ENCODE results near the gene EFHC2. TPM values are rescaled to one million over a fixed set of nuclear protein-coding genes. Genes with fewer than 3 reads are reported as not detected.

The EFHC2 gene
- total RNA-seq, 2 donors from 2014 or later, result 1.3 to 2.2 TPM

GRCh38 chrX:44147130-44147529, 196.3 kb downstream of the EFHC2 start:
- Histone ChIP-seq H3K9me3 (ENCODE audit: control insufficient read depth, low read length) (no peaks in the 10 kb centered on the region), H3K27ac (ENCODE audit: low read depth, low read length) (no peak overlapping the region), H3K27me3 (ENCODE audit: control insufficient read depth, insufficient read depth, low read length, poor library complexity, severe bottlenecking) (peaks cover 17% of the 10 kb centered on the region), H3K36me3 (ENCODE audit: control insufficient read depth, insufficient read depth, low read length) (no peaks in the 10 kb centered on the region), H3K9ac (ENCODE audit: extremely low read depth, low read length, poor library complexity, severe bottlenecking) (no peak overlapping the region), H3K4me1 (ENCODE audit: control insufficient read depth, insufficient read depth, low read length) (no peaks in the 10 kb centered on the region), H3K4me3 (ENCODE audit: low read length) (no peak overlapping the region)
- H3K4me1 Mint-ChIP-seq, result no peaks in the 10 kb centered on the region
- H3K36me3 Mint-ChIP-seq (ENCODE audit: low read depth), result no peaks in the 10 kb centered on the region
- no peak for DNase-seq
- 89 to 93% methylated on average over 1 to 3 of the region's 3 CpGs for WGBS, 2 experiments (ENCODE audit: insufficient coverage in 1 of 2, insufficient read length in 1 of 2)
- H3K9me3 Mint-ChIP-seq, result peaks cover 48% of the 10 kb centered on the region
- H3K4me3 Mint-ChIP-seq, result no peak overlapping the region
- H3K27me3 Mint-ChIP-seq (ENCODE audit: insufficient read depth), result peaks cover 6% of the 10 kb centered on the region
- no peak overlapping the region for H3K27ac Mint-ChIP-seq
- no peak for TF ChIP-seq CTCF (conservative IDR thresholded peaks at IDR 0.05)

GRCh38 chrX:44144177-44144945, 199.1 kb downstream of the EFHC2 start:
- TF ChIP-seq CTCF (conservative IDR thresholded peaks at IDR 0.05), result no peak
- DNase-seq, result no peak
- Histone ChIP-seq H3K27ac (ENCODE audit: low read depth, low read length) (peak overlapping the region; percentile 41), H3K9me3 (ENCODE audit: control insufficient read depth, low read length) (peaks cover 1% of the 10 kb centered on the region), H3K4me3 (ENCODE audit: low read length) (no peak overlapping the region), H3K27me3 (ENCODE audit: control insufficient read depth, insufficient read depth, low read length, poor library complexity, severe bottlenecking) (peaks cover 24% of the 10 kb centered on the region), H3K4me1 (ENCODE audit: control insufficient read depth, insufficient read depth, low read length) (no peaks in the 10 kb centered on the region), H3K36me3 (ENCODE audit: control insufficient read depth, insufficient read depth, low read length) (no peaks in the 10 kb centered on the region), H3K9ac (ENCODE audit: extremely low read depth, low read length, poor library complexity, severe bottlenecking) (no peak overlapping the region)
- Mint-ChIP-seq H3K9me3 (peaks cover 52% of the 10 kb centered on the region), H3K27me3 (ENCODE audit: insufficient read depth) (peaks cover 13% of the 10 kb centered on the region), H3K4me3 (no peak overlapping the region), H3K4me1 (no peaks in the 10 kb centered on the region), H3K27ac (no peak overlapping the region), H3K36me3 (ENCODE audit: low read depth) (no peaks in the 10 kb centered on the region)
- 73 to 80% methylated on average over 3 to 8 of the region's 8 CpGs for WGBS, 2 experiments (ENCODE audit: insufficient coverage in 1 of 2, insufficient read length in 1 of 2)

GRCh38 chrX:44143061-44143602, 200.3 kb downstream of the EFHC2 start:
- Mint-ChIP-seq H3K36me3 (ENCODE audit: low read depth) (no peaks in the 10 kb centered on the region), H3K27ac (no peak overlapping the region), H3K4me3 (no peak overlapping the region), H3K4me1 (no peaks in the 10 kb centered on the region), H3K27me3 (ENCODE audit: insufficient read depth) (peaks cover 13% of the 10 kb centered on the region), H3K9me3 (peaks cover 56% of the 10 kb centered on the region)
- Histone ChIP-seq H3K9me3 (ENCODE audit: control insufficient read depth, low read length) (peaks cover 5% of the 10 kb centered on the region), H3K27ac (ENCODE audit: low read depth, low read length) (no peak overlapping the region), H3K27me3 (ENCODE audit: control insufficient read depth, insufficient read depth, low read length, poor library complexity, severe bottlenecking) (peaks cover 24% of the 10 kb centered on the region), H3K36me3 (ENCODE audit: control insufficient read depth, insufficient read depth, low read length) (no peaks in the 10 kb centered on the region), H3K4me1 (ENCODE audit: control insufficient read depth, insufficient read depth, low read length) (no peaks in the 10 kb centered on the region), H3K9ac (ENCODE audit: extremely low read depth, low read length, poor library complexity, severe bottlenecking) (no peak overlapping the region), H3K4me3 (ENCODE audit: low read length) (no peak overlapping the region)
- TF ChIP-seq CTCF (conservative IDR thresholded peaks at IDR 0.05), result no peak
- WGBS, 2 experiments (ENCODE audit: insufficient coverage in 1 of 2, insufficient read length in 1 of 2), result 96% methylated on average over 3 of the region's 3 CpGs; no CpG with 5 or more reads in 1 of the 2 experiments
- no peak for DNase-seq

Data from endodermal cell (in vitro differentiated cells).